Lung microvascular endothelial cell (primary cell): Measurements from ENCODE around the gene ATP10A. TPM values are rescaled to one million over a fixed set of nuclear protein-coding genes. Genes with fewer than 3 reads are reported as not detected.
A peak's percentile ranks its signal among the peaks of the same experiment; 100 is the strongest.
"Not testable (repeated sequence)": the region's sequence is repeated elsewhere in the genome, so short reads cannot be mapped to it uniquely, and the experiment has no call there.

Experiments
- DNase-seq, 2 donors: peaks; one replicate each; pipeline versions ENCODE4 v3.0.0 to v3.0.0-alpha.2; 2010; ENCODE audit warnings: low read depth in 2 of 2
- total RNA-seq: library from RNA; depleted of rRNA; stranded (reverse); fragments of >200 nt; gene quantifications from 2 replicates; pipeline ENCODE4 v1.2.1, GENCODE V29; 2014

ATP10A gene
- total RNA-seq, 1 donor from 2014 or later: not detected

DNA sequence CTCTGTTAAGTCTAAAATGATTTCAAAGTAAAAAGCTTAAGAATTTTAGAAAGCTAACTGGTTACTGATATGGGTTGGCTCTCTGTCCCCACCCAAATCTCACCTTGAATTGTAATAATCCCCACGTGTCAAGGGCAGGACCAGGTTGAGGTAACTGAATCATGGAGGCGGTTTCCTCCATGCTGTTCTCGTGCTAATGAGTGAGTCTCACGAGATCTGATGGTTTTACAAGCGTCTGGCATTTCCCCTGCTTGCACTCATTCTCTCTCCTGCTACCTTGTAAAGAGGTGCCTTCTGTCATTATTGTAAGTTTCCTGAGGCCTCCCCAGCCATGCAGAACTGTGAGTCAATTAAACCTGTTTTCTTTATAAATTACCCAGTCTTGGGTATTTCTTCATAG is 7.1 kb downstream of the ATP10A start:
- DNase-seq: not testable (repeated sequence)

DNA sequence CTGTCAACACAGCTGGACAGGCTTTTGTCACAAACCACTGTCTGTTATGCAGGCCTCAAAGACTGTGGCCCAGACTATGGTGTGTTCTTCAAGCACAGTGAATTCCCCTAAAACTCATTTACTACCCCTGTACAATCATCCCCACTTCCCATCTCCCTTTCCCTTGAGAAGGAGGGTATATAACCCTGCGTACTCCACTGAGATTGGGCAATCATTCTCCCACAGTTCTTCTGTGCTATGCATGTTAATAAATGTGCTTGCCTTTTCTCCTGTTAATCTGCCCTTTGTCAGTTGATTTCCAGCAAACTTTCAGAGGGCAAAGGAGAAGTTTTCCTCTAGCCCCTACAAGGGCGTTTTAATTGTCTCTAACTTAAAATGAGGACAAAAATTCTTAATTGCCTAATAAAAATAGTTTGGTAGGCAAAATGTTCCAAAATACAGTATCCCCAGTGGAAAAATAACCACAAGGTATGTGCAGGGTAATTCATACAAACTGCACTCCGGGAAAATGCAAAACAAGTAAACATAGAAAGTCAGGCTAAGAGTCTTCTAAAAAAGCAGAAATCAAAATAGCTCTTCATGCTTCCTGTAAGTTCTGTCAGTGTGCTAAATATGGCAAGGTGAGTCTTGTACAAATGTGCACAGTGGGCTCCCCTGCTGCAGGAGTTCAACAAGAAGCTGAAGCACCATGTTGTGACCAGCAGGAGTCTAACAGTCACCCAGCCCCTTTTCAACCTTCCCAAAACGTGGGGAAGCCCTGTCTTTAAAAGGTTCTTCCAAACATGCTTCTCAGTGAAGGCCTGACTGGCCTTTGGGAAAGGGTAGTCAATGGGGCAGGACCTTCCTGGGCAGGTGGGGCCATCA is 10.2 kb downstream of the ATP10A start:
- DNase-seq: no peak

DNA sequence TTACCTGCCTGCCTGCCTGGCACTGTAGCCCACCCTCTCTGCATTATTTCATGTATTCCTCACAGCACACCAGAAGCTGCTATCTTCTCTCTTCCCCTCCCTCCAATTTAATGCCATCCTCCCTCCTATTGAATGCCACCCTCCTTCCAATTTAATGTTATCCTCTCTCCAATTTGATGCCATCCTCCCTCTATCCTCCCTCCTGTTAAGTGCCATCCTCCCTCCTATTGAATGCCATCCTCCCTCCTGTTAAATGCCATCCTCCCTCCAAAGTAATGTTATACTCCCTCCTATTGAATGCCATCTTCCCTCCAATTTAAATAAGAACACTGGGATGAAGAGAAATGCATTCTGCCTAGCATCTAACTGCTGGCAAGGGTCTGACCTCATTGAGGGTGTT is 11.1 kb downstream of the ATP10A start:
- no peak for DNase-seq

- DNase-seq: peak in 1 of 2 donors; percentile 42
Observed at GRCh38 chr15:25850154-25851111, 12.7 kb downstream of the ATP10A start.

DNA sequence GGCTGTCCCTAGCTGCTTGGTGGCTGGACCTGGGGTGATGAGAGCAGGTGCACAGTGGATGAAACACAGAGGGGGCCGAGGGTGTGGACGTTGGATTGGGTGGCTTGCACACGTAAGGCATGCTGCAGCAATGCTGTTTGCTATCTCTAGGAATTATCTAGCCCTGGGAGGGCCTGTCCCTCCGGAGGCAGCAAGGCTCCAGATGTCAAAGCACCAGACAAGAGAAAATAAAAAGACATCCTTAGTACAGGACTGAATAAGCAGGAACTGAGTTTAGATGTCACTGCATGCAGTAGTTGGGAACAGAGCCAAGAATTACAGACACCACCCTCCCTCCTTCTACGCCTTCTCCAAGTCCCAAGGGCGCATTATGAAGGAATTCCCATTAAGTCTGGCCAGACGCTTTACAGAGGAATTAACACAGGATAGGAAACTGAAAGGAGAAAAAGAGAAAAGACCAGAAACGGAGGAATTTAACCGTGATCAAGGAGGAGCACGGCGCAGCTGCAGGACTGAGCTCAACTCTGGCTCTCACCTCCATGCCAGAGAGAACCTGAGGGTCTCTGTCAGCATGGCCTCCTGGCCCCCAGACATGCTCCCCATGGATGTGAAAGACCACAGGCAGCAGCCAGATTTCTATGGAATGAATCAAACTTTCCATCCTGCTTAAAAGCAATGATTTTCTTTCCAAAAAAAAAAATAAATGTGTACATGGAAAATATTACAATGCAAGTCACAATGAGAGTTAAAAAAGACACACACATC is 13.8 kb downstream of the ATP10A start:
- DNase-seq: peak in 1 of 2 donors; percentile 56

- DNase-seq: no peak
Observed at GRCh38 chr15:25848784-25849156, 14.4 kb downstream of the ATP10A start.

DNA sequence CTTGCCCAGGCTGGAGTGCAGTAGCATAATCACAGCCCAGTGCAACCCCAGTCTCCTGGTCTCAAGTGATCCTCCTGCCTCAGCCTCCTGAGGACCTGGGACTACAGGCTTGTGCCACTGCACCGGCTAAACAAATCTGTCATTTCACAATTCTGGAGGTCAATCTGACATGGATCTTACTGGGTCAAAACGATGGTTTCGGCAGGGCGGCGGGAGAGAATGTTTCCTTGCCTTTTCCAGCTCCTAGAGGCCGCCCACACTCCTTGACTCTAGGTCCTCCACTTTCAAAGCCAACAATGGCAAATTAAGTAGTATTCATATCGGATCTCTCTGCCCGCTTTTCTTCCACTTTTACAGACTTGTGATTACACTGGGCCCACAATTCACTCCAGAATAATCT is 14.8 kb downstream of the ATP10A start:
- DNase-seq: no peak

DNA sequence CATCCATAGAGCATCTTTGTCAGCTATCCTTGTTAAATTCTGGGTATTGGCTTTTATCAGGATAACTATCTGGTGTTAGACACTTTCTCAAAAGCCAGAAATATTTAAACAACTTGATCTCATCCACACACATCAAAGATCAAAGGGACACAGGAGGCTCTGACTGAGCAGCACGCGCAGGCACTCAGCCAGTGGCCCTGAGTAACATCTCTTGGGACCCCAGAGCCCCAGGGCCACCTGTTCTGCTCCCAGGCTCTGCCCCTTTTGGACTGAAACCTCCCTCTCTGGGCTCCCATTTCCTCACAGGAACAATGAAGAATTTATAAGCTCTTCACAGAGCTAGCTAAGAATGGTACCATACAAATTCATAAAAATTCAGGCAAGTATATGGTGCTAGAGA is 16.1 kb downstream of the ATP10A start:
- DNase-seq: no peak

DNA sequence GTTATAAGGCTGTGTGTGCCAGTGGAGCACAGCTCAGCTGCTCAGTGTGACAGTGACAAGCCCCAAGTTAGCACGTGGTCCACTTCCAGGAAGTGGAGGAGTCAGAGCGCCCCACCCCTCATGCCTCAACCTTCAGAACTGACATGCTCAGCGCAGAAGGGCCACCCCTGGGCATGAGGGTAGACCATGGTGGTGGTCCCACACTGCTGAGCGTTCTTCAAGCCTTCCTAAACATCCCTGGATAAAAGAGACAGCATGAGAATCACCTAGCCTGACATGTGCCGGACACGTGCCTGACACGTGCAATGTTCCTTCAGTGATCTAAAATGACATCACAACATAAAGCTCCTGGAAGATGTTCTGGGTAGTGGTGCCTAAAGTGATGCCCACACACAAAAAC is 16.8 kb downstream of the ATP10A start:
- DNase-seq: no peak

DNA sequence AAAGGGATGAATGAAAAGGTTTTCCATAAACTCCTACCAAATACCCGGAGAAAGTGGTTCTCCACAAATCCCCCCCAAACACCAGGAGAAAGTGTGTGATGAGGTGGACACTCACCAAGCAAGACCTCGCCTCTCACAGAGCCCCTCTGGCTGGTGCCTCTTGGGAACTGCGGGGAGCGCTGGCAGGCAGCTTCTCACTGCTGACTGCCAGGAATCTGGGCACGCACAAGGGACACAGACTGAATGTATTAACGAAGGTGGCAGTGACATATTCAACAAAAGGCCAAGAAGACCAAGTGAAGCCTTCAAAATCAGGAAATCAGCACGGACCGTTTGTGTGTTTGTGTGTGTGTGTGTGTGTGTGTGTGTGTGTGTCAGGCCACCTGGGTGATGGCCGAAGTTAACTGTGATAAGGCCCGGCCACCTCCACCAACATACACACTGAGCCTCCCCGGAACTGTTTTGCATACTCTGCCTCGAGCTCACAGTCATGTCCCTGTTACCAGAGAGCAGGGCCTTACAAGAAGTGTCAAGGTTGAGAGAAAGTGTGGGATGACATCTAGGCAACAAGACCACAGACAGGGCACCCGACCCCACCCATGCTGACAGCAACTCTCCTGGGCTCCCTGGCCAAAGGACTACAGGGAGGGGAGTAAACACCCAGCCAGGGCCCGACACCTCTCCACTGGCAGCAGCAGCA is 18.0 kb downstream of the ATP10A start:
- DNase-seq: no peak

- DNase-seq: no peak
Observed at GRCh38 chr15:25844542-25844941, 18.6 kb downstream of the ATP10A start.

DNA sequence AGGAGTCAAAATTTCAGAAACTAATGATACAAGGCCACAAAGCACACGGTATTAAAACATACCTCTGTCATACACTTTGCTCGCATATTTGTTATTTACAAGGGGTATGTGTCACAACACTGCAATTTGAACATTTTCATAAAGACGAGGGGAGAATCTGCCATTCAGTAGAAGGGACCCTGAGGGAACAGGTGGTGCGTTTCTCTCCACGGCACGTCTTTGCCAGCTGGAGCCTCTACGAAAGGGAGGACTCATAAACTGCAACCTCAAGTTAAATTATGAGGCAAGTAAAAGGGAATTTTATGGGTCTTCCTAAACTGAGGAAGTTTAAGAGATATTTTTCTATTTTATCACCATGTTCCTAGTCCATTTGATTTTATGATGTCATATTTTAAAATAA is 19.1 kb downstream of the ATP10A start:
- no peak for DNase-seq

GRCh38 chr15:25839638-25840156 is 23.4 kb downstream of the ATP10A start:
- no peak for DNase-seq

DNA sequence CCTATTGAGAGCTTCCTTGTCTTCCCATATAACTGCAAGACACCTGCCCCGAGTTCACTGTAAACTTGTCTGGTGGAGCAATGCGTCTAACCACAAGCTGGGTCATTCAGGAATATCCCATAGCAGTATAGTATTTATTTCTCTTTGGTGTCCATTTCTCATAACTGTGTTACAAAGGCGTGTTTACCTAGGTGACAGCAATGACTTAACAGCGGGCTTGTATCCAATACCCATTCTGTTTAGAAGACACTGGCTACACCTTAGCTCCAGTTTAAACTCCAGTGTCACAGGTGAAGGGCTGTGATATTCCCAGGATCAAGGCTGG is 24.3 kb downstream of the ATP10A start:
- DNase-seq: no peak

- no peak for DNase-seq
Observed at GRCh38 chr15:25838191-25838870, 24.8 kb downstream of the ATP10A start.

DNA sequence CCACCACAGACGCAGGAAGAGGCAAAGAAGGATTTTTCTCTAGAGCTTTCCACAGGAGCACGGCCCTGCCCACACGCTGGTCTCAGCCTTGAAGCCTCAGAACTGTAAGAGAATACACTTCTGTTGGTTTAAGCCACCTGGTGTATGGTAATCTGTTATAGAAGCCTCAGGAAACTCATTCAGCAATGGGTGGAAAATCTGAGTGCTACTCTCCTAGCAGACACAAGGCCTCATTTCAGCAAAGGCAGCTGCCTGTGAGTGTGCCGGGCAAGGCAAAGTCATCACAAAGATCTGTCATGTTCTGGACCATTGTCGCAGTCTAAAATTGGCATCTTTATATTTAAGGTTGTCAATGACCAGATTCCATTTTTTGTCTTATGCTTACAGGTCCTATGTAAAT is 31.0 kb downstream of the ATP10A start:
- DNase-seq: no peak

- no peak for DNase-seq
Observed at GRCh38 chr15:25830844-25831451, 32.2 kb downstream of the ATP10A start.

DNA sequence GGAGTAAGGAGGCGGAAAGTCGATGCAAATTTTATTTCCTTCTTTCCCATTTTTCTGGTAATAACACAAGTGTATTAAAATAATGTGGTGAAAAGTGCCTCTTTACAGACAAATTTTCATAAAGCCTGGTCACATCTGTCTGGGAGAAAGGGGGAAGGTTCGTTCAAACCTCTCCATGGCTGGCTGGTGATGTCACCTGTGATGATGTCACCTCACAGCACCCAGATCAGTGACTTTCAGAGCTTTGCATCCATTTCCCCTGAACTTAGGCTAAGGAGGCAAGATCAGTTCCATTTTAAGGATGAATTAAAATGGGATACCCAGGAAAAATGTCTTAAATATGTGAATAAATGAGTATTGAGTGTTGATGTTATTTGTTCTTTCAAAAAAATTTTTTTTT is 34.1 kb downstream of the ATP10A start:
- DNase-seq: no peak

GRCh38 chr15:25825207-25825606 is 37.9 kb downstream of the ATP10A start:
- no peak for DNase-seq

DNA sequence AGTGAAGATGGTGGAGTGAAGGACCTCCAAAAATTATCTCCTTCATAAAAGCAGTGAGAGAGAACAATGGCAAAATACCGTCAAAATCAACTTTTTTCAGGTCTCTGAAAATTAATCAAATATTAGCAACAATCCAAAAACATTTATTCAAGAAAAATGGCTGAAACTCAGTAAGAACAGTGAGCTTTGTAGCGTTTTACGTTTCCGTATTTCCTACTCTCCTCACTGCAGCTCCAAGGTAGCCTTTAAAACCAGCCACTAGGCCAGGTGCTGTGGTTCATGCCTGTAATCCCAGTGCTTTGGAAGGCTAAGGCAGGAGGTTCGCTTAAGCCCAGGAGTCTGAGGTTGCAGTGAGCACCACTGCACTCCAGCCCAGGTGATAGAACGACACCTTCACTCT is 38.5 kb downstream of the ATP10A start:
- DNase-seq: no peak
